ENCODE data around the gene PPP1R14C.

The PPP1R14C gene

GRCh38 chr6:150198532-150198931, 55.7 kb downstream of the PPP1R14C start:
- no peak overlapping the region for H3K9ac ChIP-seq (ENCODE audit: low read length)

GRCh38 chr6:150199241-150199640, 56.4 kb downstream of the PPP1R14C start:
- H2BK120ac ChIP-seq (ENCODE audit: insufficient read depth, low read length, poor library complexity) = no peak overlapping the region
- H3K27me3 ChIP-seq (ENCODE audit: insufficient read depth, low read length) = no peaks in the 10 kb centered on the region
- H3K27ac ChIP-seq (ENCODE audit: low read depth, low read length) = no peak overlapping the region
- no CpG with 5 or more reads among the region's 2 CpGs for WGBS (ENCODE audit: extremely low coverage, insufficient coverage, insufficient read length)
- no peak overlapping the region for H3K23ac ChIP-seq (ENCODE audit: low read length)
- H3K4me2 ChIP-seq (ENCODE audit: low read length) = no peak overlapping the region
- H3K14ac ChIP-seq (ENCODE audit: low read length) = no peak overlapping the region
- no peak overlapping the region for H4K8ac ChIP-seq (ENCODE audit: low read depth, low read length)
- no peaks in the 10 kb centered on the region for H3K79me2 ChIP-seq (ENCODE audit: control insufficient read depth, insufficient read depth, low read length, poor library complexity)
- H4K91ac ChIP-seq (ENCODE audit: low read depth, low read length) = no peak overlapping the region
- H3K4ac ChIP-seq (ENCODE audit: low read depth, low read length) = no peak overlapping the region
- no peaks in the 10 kb centered on the region for H3K79me1 ChIP-seq (ENCODE audit: low read length)
- DNase-seq = no peak
- H3K4me1 ChIP-seq (ENCODE audit: control insufficient read depth in 1 of 2, insufficient read depth in 2 of 2, low read length in 2 of 2) = peaks cover 6 to 13% of the 10 kb centered on the region in 2 experiments
- no peak overlapping the region for H3K4me3 ChIP-seq (ENCODE audit: low read depth, low read length)
- H2BK12ac ChIP-seq (ENCODE audit: low read length) = no peak overlapping the region
- no peak overlapping the region for H2AFZ ChIP-seq (ENCODE audit: insufficient read depth, low read length, poor library complexity)
- H3K18ac ChIP-seq (ENCODE audit: low read length) = no peak overlapping the region
- H3K9me3 ChIP-seq (ENCODE audit: insufficient read depth, low read depth, low read length) = no peaks in the 10 kb centered on the region
- H2AK5ac ChIP-seq (ENCODE audit: low read length) = no peak overlapping the region
- H3K36me3 ChIP-seq (ENCODE audit: control insufficient read depth in 1 of 2, insufficient read depth in 2 of 2, low read length in 2 of 2) = no peaks in the 10 kb centered on the region
- no peak overlapping the region for H2BK5ac ChIP-seq (ENCODE audit: low read depth, low read length, poor library complexity)
- H4K12ac ChIP-seq (ENCODE audit: low read depth, low read length) = no peak overlapping the region
- no peak overlapping the region for H3K9ac ChIP-seq (ENCODE audit: low read length)

More at GRCh38 chr6:150198532-150198931, 55.7 kb downstream of the PPP1R14C start:
- no peak overlapping the region for H3K4me3 ChIP-seq (ENCODE audit: low read depth, low read length)
- H2AK5ac ChIP-seq (ENCODE audit: low read length) = no peak overlapping the region
- H3K23ac ChIP-seq (ENCODE audit: low read length) = no peak overlapping the region
- H3K4me2 ChIP-seq (ENCODE audit: low read length) = no peak overlapping the region
- H4K91ac ChIP-seq (ENCODE audit: low read depth, low read length) = no peak overlapping the region
- H3K27me3 ChIP-seq (ENCODE audit: insufficient read depth, low read length) = no peaks in the 10 kb centered on the region
- no peak overlapping the region for H2AFZ ChIP-seq (ENCODE audit: insufficient read depth, low read length, poor library complexity)
- no peak overlapping the region for H2BK5ac ChIP-seq (ENCODE audit: low read depth, low read length, poor library complexity)
- no peak overlapping the region for H2BK120ac ChIP-seq (ENCODE audit: insufficient read depth, low read length, poor library complexity)
- peaks cover 6 to 13% of the 10 kb centered on the region in 2 experiments for H3K4me1 ChIP-seq (ENCODE audit: control insufficient read depth in 1 of 2, insufficient read depth in 2 of 2, low read length in 2 of 2)
- no peak overlapping the region for H2BK12ac ChIP-seq (ENCODE audit: low read length)
- H4K8ac ChIP-seq (ENCODE audit: low read depth, low read length) = no peak overlapping the region
- H3K4ac ChIP-seq (ENCODE audit: low read depth, low read length) = no peak overlapping the region
- no peak overlapping the region for H3K27ac ChIP-seq (ENCODE audit: low read depth, low read length)
- DNase-seq = no peak
- no peaks in the 10 kb centered on the region for H3K79me2 ChIP-seq (ENCODE audit: control insufficient read depth, insufficient read depth, low read length, poor library complexity)
- no peaks in the 10 kb centered on the region for H3K9me3 ChIP-seq (ENCODE audit: insufficient read depth, low read depth, low read length)
- WGBS (ENCODE audit: extremely low coverage, insufficient coverage, insufficient read length) = no CpG with 5 or more reads among the region's 7 CpGs
- no peaks in the 10 kb centered on the region for H3K36me3 ChIP-seq (ENCODE audit: control insufficient read depth in 1 of 2, insufficient read depth in 2 of 2, low read length in 2 of 2)
- no peak overlapping the region for H4K12ac ChIP-seq (ENCODE audit: low read depth, low read length)
- no peaks in the 10 kb centered on the region for H3K79me1 ChIP-seq (ENCODE audit: low read length)
- no peak overlapping the region for H3K18ac ChIP-seq (ENCODE audit: low read length)
- H3K14ac ChIP-seq (ENCODE audit: low read length) = no peak overlapping the region

GRCh38 chr6:150200428-150201100, 57.7 kb downstream of the PPP1R14C start:
- Histone ChIP-seq H3K23ac (ENCODE audit: low read length) (no peak overlapping the region), H3K27me3 (ENCODE audit: insufficient read depth, low read length) (no peaks in the 10 kb centered on the region), H2BK5ac (ENCODE audit: low read depth, low read length, poor library complexity) (no peak overlapping the region), H4K8ac (ENCODE audit: low read depth, low read length) (no peak overlapping the region), H2AK5ac (ENCODE audit: low read length) (no peak overlapping the region), H3K4me1 (ENCODE audit: control insufficient read depth in 1 of 2, insufficient read depth in 2 of 2, low read length in 2 of 2) (peaks cover 6 to 15% of the 10 kb centered on the region in 2 experiments), H2BK12ac (ENCODE audit: low read length) (no peak overlapping the region), H4K91ac (ENCODE audit: low read depth, low read length) (no peak overlapping the region), H3K4me3 (ENCODE audit: low read depth, low read length) (no peak overlapping the region), H3K27ac (ENCODE audit: low read depth, low read length) (no peak overlapping the region), H3K4ac (ENCODE audit: low read depth, low read length) (no peak overlapping the region), H3K79me2 (ENCODE audit: control insufficient read depth, insufficient read depth, low read length, poor library complexity) (no peaks in the 10 kb centered on the region), H3K36me3 (ENCODE audit: control insufficient read depth in 1 of 2, insufficient read depth in 2 of 2, low read length in 2 of 2) (no peaks in the 10 kb centered on the region), H3K4me2 (ENCODE audit: low read length) (no peak overlapping the region), H2AFZ (ENCODE audit: insufficient read depth, low read length, poor library complexity) (no peak overlapping the region), H2BK120ac (ENCODE audit: insufficient read depth, low read length, poor library complexity) (no peak overlapping the region), H3K79me1 (ENCODE audit: low read length) (no peaks in the 10 kb centered on the region), H3K18ac (ENCODE audit: low read length) (no peak overlapping the region), H3K9ac (ENCODE audit: low read length) (no peak overlapping the region), H4K12ac (ENCODE audit: low read depth, low read length) (no peak overlapping the region), H3K14ac (ENCODE audit: low read length) (no peak overlapping the region), H3K9me3 (ENCODE audit: insufficient read depth, low read depth, low read length) (no peaks in the 10 kb centered on the region)
- no peak for DNase-seq
- WGBS (ENCODE audit: extremely low coverage, insufficient coverage, insufficient read length) = no CpG with 5 or more reads among the region's 6 CpGs

- H3K4me3 ChIP-seq (ENCODE audit: low read depth, low read length) = no peak overlapping the region
- H4K91ac ChIP-seq (ENCODE audit: low read depth, low read length) = no peak overlapping the region
- no peak overlapping the region for H4K8ac ChIP-seq (ENCODE audit: low read depth, low read length)
- no peak overlapping the region for H3K23ac ChIP-seq (ENCODE audit: low read length)
- no peak overlapping the region for H3K4ac ChIP-seq (ENCODE audit: low read depth, low read length)
- no peak overlapping the region for H3K27ac ChIP-seq (ENCODE audit: low read depth, low read length)
- no peak overlapping the region for H2AK5ac ChIP-seq (ENCODE audit: low read length)
- no peak overlapping the region for H4K12ac ChIP-seq (ENCODE audit: low read depth, low read length)
- DNase-seq = no peak
- H2BK120ac ChIP-seq (ENCODE audit: insufficient read depth, low read length, poor library complexity) = no peak overlapping the region
- no peak overlapping the region for H3K4me2 ChIP-seq (ENCODE audit: low read length)
- H3K4me1 ChIP-seq (ENCODE audit: control insufficient read depth in 1 of 2, insufficient read depth in 2 of 2, low read length in 2 of 2) = peaks cover 6 to 15% of the 10 kb centered on the region in 2 experiments
- H2AFZ ChIP-seq (ENCODE audit: insufficient read depth, low read length, poor library complexity) = no peak overlapping the region
- no peaks in the 10 kb centered on the region for H3K9me3 ChIP-seq (ENCODE audit: insufficient read depth, low read depth, low read length)
- no peak overlapping the region for H3K9ac ChIP-seq (ENCODE audit: low read length)
- H3K79me2 ChIP-seq (ENCODE audit: control insufficient read depth, insufficient read depth, low read length, poor library complexity) = no peaks in the 10 kb centered on the region
- no peak overlapping the region for H3K18ac ChIP-seq (ENCODE audit: low read length)
- H2BK12ac ChIP-seq (ENCODE audit: low read length) = no peak overlapping the region
- no peaks in the 10 kb centered on the region for H3K36me3 ChIP-seq (ENCODE audit: control insufficient read depth in 1 of 2, insufficient read depth in 2 of 2, low read length in 2 of 2)
- no peaks in the 10 kb centered on the region for H3K79me1 ChIP-seq (ENCODE audit: low read length)
- no peak overlapping the region for H3K14ac ChIP-seq (ENCODE audit: low read length)
- no peaks in the 10 kb centered on the region for H3K27me3 ChIP-seq (ENCODE audit: insufficient read depth, low read length)
- H2BK5ac ChIP-seq (ENCODE audit: low read depth, low read length, poor library complexity) = no peak overlapping the region
- WGBS (ENCODE audit: extremely low coverage, insufficient coverage, insufficient read length) = no CpG with 5 or more reads among the region's 8 CpGs
Measured at GRCh38 chr6:150201285-150201684, 58.4 kb downstream of the PPP1R14C start.
